ENCODE results near the gene MTNR1B. TPM values are rescaled to one million over a fixed set of nuclear protein-coding genes. Genes with fewer than 3 reads are reported as not detected.

The MTNR1B gene
- total RNA-seq, 1 donor from 2014 or later, result not detected

DNA sequence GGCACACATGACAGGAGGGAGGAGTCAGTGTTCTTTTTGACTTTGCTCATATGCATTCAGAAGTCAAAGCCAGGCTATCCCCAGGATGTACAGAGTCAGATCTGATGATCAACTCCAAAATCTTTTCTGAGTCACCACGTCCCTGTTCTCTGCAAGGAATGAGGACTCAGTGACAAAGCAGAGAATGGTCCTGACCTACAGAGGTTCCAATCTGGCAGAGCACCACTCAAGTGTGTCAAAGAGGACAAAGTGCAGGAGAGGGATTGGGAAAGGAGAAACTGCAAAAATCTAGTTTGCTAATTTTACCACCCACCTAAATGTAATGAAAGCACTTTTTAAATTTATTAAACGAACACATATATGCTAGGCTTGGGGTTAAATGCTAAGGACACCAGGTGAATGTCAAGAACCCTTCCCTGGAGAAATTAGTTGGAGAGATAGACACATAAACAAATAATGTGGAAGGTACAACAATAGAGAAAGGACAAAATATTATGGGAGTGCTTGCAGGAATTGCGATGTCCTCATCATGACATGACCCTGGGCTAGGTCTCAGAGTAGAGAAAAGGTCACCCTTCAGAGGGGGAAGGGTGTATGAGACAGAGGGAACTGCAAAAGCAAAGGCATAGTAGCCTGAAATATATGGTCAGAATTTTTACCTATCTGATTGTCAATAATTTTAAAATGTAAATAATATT, 56.3 kb downstream of the MTNR1B start:
- intact Hi-C loops (cut with DNase I), result no loop called here
- ATAC-seq (no peak), DNase-seq (ENCODE audit: missing footprints) (no peak)

DNA sequence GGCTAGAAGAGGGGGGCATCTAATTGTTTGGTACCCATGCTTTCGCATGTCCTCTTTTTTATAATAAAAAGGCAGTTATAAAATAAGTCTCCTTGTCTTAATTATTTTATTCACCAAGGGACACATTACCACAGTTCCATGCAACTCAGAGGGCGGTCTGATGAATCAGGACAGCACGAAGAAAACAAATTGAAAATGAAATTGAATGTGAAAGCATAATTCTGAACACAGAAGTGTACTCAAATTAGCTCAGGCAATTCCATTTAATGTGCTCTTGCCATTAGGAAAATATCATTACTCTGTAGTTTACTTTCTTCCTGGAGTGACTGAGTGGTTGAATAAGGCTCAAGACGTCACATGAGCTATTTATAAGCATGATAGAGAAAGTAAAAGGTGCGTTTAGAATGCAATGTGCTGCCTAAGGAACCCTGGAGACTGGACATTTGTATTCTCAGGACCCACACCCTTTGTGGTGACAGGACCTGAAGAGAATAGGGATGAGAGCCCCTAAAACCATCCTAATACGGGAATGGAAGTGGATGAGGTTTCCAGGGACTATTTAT, 59.6 kb downstream of the MTNR1B start:
- intact Hi-C loops (cut with DNase I), result no loop called here
- no peak for ATAC-seq

DNA sequence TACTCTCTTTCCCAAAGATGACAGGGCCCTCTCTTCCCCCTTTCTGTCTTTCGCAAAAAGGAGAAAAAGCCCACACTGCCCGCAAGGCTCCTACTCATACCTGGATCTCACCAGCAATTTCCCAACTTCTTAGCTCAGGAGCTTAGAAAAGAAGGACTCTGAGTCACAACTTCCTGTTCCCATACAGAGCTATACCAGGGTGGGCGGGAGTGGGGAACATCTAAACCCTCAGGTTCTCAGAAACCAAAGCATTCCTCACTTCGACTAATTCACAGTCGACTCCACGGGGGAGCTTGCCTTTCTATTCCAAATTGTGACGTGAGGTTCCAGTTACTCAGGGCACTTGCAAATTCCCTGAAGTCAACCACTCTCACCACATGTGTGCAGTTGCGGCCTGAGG, 61.9 kb downstream of the MTNR1B start:
- intact Hi-C loops (cut with DNase I), result no loop called here
- ATAC-seq, result no peak
- no peak for DNase-seq (ENCODE audit: missing footprints)

More for the DNA sequence above, 59.6 kb downstream of the MTNR1B start:
- no peak for DNase-seq (ENCODE audit: missing footprints)

Other genes with a start within 250 kb of the MTNR1B start
- gene SLC36A4, start 228.3 kb downstream of the MTNR1B start, total RNA-seq, result 8.0 TPM

All from Right ventricle myocardium inferior (tissue), 1 donor.